HFF-Myc (cell line): ENCODE measurements around the gene VSIG2.
A peak's percentile ranks its signal among the peaks of the same experiment; 100 is the strongest.
"Not testable (repeated sequence)": the region's sequence is repeated elsewhere in the genome, so short reads cannot be mapped to it uniquely, and the experiment has no call there.

ENCODE experiments used
- DNase-seq: peaks from one replicate; pipeline ENCODE4 v3.0.0-alpha.2; 2011; ENCODE audit warnings: low read depth; ENCODE audit errors: extremely low read depth
- H3K4me3 ChIP-seq: replicated peaks from 2 replicates; pipeline ENCODE4 v1.5.1; 2011; ENCODE audit warnings: low read depth, mild to moderate bottlenecking, control low read depth, low read length
- CTCF ChIP-seq: IDR thresholded peaks from 2 replicates; pipeline ENCODE4 v1.5.1; 2012; ENCODE audit warnings: mild to moderate bottlenecking, low read depth, low read length, control low read depth; ENCODE audit errors: missing control alignments

Gene VSIG2

GRCh38 chr11:124778281-124778680, 26.2 kb upstream of the VSIG2 start:
- peak; percentile 21 for TF ChIP-seq CTCF
- no peak for DNase-seq
- no peak overlapping the region for H3K4me3 ChIP-seq

GRCh38 chr11:124776865-124777645, 25.0 kb upstream of the VSIG2 start:
- DNase-seq = no peak
- TF ChIP-seq CTCF = no peak
- no peak overlapping the region for H3K4me3 ChIP-seq

DNA sequence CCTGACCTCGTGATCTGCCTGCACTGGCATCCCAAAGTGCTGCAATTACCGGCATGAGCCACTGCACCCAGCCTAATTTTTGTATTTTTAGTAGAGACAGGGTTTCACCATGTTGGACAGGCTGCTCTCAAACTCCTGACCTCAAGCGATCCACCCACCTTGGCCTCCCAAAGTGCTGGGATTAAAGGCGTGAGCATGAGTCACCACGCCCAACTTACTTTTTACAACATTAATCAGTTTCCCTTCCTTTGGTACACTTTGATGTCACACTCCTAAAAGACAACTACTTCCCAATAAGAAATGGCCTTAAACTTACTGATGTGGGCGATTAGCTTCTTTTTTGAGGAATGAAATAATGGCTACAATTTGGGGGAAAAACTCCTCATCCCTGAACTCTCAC, 18.9 kb upstream of the VSIG2 start:
- H3K4me3 ChIP-seq, DNase-seq: not testable (repeated sequence)

DNA sequence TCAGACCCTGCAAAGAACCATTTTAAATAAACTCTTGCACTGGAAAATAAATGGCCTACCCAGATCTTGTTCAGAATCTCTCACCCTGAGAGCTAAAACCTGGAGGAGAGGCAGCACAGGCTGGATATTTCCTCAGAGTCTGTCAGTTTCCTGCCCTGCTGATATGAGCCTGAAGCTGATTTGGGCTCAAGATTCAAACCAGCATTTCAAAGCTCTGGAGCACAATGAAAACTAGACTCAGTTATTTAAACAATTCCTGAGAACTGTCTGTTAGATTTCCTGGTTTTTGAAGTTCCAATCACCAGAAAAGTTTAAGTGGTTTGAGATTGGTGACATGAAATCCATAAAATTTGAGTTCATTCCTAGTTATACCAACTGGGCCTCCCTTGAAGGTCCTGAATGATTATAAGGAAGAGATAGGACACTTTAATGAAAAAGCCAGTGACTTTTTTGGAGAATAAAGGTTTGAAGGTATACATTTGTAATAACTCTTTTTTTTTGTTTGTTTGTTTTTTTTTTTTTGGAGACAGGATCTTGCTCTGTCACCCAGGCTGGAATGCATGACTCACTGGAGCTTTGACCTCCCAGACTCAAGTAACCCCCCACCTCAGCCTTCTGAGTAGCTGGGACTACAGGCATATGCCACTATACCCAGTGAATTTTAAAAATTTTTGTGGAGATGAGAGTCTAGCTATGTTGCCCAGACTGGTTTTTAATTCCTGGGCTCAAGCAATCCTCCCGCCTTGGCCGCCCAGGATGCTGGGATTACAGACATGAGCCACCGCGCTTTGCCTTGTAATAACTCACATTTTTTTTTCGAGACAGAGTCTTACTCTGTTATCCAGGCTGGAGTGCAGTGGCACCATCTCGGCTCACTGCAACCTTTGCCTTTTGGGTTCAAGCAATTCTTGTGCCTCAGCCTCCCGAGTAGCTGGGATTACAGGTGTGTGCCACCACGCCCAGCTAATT, 18.0 kb upstream of the VSIG2 start:
- no peak for TF ChIP-seq CTCF

DNA sequence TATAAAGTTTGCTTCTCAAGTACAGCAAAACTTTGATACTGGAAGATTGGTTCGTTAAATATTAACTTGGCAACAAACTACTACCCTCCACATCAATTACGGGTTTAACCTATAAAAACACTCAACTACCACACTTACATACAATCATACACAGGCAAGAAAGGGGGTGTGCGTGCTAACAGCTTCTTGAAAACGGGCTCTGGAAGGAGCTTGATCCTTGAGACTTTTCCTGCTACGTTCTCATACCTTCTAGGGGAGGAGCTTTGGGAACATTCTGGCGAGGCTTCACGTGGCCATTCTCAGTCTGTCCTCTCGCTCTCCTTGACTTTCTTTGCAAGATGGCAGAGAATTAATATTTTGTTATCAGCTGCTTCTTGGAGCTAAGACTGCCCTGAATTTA, 16.9 kb upstream of the VSIG2 start:
- no peak for DNase-seq
- H3K4me3 ChIP-seq = no peak overlapping the region
- TF ChIP-seq CTCF = no peak

More for the DNA sequence above, 18.0 kb upstream of the VSIG2 start:
- DNase-seq = peak; percentile 22
- H3K4me3 ChIP-seq = no peak overlapping the region

- no peak overlapping the region for H3K4me3 ChIP-seq
- no peak for TF ChIP-seq CTCF
- no peak for DNase-seq
Measured at GRCh38 chr11:124766156-124766555, 14.1 kb upstream of the VSIG2 start.
